ENCODE data around the gene SMAD6.

Gene SMAD6

GRCh38 chr15:66760968-66761725 is 59.1 kb downstream of the SMAD6 start:
- DNase-seq, result no peak

- DNase-seq, result no peak
These were observed 59.9 kb downstream of the SMAD6 start for GRCh38 chr15:66761726-66762595.

DNA sequence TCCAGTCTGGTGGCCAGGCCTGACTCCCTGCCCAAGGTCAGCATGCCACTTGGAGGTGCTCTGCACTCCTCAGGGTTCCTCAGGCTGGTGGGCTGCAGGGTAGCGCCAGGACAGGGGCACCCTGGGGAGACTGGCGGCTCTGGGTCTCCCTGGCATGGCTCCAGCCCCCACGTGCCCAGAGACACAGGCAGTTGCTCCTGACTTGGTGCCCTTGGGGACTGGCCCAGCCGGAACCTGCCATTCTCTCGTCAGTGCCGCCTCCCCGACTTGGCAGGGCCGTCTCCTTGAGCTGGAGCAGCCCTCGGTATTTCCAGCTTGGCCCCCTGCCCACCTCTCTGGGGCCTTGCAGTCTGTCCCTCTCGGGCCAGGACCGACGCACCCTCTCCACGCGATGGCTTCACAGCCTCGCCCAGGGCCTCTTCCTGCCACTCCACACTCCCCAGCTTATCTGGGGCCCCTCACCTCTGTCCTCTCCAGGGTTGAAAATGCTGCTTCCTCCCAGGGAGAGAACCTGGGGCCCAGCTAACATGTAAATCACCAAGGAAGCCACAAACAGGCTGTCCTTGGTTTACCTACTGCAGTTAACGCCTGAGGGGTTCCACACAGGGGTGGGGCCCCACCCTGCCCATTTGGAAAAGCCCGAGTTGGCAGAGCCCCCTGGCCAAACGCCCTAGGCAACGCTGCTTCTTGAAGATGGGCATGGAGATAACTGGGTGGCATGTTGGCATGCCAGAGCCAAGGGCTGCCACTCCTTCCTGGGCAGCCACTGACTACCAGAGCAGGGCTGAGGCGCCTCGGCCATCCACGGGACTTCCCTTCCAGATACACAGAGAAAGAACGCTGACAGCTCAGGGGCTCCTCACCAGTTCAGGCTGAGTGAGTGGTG is 61.4 kb downstream of the SMAD6 start:
- DNase-seq, result no peak

DNA sequence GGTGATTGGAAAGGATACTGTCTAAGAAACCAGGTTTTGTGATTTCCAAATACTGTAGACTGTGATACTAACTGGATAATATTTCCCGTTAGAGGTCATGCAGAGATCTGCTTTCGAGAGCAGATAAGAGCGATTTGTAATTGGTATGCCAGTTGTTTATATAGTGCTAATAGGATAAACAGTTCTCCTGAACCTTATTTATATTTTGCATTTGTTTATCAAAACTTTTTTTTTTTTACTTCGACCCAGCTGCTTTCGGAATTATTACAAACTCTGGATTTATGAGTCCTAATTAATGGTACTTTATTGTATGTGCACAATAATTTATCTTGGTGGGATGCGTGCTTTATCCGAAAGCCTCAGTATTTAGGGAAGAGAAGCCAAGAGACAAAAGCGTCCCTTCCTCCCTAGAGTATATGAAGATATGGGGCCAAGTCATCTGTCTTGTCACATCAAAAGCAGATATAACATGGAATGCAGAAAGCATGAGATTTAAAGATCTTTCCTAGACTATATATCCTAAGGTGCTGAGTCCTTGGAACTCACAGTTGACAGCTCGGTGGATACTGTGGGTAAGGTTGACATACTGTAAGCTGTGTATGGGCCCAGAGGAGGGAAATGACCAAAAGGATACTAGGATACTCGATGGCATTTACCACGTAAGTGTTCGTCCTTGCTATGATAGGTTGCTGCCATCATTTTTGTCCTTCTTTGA is 62.2 kb downstream of the SMAD6 start:
- no peak for DNase-seq

DNA sequence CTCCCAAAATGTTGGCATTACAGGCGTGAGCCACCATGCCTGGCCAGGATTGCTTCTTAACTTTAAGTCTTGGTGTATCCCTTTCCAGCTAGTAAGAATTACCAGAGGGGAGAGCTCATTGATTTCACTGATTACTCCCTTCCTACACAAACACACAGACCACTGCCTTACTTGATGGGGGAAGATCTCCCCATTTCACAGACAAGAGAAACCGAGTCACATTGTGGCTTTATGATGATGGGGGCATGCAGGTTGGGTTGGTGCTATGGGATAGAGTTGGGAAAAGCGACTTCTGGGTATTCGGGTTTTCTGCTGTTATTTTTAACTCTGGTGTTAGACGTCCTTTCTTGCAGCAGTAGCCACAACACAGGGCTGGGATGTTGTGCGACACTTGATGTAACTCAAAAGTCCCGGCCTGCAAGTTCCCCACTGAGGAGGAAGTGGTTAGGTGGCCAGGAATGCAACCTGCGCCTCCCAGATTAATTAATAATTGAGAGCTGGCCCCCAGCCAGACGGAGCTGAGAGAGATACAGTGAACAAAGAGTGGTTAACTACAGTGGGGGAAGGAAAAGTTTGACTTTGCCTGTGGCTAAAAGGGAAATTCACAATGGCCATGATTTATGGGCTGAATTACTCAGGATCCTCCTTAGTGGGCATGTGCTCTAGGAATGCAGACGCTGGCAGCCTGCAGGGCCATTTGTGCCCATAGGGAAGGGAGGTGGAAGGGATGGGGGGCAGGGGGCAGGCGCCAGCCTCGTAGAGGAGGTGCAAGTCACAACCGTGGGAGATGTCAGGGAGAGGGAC is 63.6 kb downstream of the SMAD6 start:
- peak; percentile 15 for DNase-seq

DNA sequence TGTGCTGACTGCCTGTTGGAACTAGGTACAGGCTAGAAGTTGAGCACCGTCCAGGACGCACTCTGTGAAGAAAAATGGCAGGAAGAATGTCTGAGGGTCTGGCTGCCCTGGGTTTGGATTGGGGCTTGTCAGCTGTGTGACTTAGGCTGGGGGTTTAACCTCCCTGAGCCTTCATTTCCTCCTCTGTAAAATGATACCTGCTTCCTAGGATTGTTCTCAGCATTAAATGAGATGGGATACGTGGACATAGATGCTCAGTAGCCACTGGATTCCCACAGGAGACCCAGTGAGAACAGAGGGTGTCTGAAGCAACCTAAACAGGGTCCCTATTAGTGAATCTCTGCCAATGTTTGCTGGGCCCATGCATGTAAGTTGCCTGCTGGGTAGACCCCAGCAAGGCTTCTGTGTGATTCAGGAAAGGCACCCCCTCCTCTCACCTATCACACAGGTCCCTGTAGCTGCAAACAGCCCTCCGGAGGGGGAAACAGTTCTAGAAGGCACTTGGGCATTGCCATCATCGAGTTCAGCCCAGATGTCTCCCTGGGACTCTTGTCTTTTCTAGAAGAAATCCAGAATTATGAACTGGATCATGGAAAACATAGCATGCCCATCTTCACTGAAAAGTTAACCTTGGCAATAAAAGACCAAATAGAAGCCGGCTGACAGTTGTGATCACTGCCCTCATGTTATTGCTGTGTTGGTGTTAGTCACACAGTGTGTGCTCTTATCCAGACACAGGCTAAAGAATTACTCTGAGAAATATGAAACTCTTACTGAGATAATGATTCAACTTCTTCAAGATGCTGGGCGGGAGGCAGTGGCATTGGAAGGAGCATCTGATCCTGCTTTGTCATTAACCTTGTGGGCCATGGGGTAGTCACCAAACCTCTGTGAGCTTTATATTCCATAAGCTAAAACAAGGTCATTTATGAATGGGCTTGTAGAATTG is 64.5 kb downstream of the SMAD6 start:
- no peak for DNase-seq

GRCh38 chr15:66767240-66767659 is 65.2 kb downstream of the SMAD6 start:
- DNase-seq, result no peak

DNA sequence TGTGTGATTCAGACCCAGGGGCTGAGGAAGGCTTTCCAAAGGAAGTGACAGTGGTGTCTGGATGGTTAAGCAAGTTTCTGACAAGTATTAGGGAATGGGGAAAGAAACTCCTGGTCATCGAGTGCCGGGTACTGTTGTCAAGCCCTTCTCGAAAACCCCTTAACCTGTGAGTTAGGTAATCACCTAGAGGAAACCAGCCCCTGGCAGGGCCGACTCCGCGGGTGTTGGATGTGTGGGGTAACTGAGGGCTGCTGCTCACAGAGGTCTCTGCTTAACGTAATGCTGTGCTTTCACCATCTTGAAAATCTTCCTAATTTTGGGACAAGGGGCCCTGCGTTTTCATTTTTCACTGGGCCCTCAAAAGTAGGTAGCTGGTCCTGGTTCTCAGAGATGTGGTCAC is 67.0 kb downstream of the SMAD6 start:
- DNase-seq, result no peak

DNA sequence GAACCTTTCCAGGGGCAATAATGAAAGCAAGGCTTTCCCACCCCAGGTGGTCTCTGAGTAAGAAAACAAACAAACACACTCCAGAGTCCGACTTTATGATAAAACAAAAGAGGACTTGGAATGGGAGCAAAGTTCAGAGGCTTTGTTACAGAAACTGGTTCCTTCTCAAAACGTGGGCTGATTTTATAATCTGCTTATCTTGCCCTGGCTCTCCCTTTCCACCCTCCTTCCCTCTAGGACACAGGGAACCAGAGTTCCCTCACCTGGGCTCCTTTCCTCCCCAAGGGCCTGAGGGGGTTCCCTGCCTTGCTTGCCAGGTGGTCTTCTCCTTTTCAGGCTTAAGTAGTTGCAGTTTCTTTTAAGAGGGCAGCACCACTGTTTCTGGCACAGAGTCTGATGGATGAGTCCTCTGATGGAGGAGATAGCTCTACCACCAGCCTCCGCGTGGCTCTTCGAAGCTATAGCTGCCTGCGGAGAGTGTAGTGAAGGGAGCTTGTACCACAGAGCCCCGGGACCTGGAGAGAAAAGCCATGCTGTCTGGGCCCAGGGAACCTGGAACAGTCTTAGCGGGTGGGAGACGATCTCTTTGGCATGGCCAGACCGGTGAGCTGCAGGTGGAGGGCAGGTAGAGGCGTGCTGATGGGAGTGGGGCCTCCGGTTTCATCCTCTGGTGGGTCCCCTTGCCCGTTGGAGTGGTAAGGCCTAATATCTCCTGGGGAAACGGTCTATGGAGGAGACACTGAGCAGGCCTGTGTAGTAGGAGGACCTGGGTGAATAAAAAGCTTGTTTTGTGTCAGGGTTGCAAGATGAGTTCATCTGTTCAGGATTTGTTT is 68.7 kb downstream of the SMAD6 start:
- DNase-seq, result no peak

GRCh38 chr15:66771351-66771650 is 69.3 kb downstream of the SMAD6 start:
- DNase-seq, result peak; percentile 3

GRCh38 chr15:66772604-66773128 is 70.6 kb downstream of the SMAD6 start:
- no peak for DNase-seq

DNA sequence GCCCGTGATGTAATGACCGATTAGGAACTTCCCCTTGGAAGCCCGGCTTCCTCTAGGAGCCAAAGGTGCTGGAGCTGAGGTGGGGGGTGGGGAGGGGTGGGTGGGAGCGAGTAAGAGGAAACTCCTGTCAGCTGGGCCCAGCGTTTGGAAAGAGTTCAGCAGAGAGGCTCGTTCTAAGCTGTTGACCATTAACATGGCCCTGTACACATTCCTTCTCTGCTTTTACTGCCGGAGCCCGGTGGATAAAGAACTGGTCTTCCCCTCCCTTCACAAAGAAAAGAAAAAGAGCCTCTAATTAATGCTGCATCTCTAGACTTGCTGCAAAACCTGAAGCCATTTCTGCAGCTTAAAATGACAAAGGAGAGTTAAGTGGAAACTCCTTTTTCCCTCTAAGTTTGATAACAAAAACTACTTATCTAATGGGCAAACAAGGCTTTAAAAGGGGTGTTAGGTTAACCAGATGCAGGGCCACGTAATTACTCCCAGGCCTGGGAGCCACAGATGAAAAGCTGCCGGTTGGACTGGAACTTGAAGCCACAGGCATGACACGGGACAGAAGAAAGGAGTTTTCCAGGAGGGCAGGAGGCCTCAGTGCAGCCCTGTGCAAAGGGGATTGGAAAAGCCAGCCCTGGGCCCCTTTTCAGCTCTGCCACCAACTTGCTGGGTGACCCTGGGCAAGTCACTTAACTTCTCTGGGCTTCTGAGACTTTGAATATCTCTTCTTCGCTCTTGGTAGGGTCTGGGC is 71.3 kb downstream of the SMAD6 start:
- DNase-seq, result no peak

DNA sequence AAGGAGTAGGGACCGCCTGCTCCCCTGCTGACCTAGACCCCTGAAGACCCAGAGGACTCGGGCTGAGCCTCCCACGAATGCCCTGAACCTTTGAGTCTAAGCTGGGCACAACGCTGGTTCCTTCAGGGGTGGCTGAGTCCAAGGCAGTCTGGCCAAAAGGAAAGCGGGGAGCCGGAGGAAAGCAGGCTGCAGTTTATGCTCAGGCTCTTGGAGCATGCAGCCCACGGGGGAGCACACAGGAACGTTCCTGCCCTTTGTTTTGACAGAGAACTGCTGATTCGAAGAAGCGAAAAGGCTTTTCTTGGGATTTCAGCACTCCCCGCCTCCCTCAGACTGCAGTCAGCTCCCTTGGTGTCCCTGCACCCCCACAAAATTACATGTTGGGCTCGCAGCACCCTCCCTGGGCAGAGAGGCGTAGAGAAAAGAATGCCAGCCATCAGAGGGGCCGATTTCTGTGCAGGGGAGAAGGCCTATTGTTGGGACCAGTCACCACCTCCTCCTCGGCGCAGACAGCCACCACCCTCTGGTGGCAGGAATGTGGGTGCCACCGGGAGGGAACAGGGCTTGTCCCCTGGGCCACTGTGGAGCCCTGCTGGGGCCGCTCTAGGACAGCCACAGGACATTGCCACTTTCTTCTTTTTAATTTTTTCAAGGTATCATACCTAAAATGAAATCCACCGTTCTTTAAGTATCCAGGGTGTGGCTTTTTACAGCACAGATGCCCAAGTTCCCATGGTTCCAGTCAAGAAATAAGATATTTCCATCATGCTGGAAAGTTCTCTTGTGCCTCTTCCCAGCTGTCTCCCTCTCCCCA is 72.2 kb downstream of the SMAD6 start:
- peak; percentile 33 for DNase-seq

DNA sequence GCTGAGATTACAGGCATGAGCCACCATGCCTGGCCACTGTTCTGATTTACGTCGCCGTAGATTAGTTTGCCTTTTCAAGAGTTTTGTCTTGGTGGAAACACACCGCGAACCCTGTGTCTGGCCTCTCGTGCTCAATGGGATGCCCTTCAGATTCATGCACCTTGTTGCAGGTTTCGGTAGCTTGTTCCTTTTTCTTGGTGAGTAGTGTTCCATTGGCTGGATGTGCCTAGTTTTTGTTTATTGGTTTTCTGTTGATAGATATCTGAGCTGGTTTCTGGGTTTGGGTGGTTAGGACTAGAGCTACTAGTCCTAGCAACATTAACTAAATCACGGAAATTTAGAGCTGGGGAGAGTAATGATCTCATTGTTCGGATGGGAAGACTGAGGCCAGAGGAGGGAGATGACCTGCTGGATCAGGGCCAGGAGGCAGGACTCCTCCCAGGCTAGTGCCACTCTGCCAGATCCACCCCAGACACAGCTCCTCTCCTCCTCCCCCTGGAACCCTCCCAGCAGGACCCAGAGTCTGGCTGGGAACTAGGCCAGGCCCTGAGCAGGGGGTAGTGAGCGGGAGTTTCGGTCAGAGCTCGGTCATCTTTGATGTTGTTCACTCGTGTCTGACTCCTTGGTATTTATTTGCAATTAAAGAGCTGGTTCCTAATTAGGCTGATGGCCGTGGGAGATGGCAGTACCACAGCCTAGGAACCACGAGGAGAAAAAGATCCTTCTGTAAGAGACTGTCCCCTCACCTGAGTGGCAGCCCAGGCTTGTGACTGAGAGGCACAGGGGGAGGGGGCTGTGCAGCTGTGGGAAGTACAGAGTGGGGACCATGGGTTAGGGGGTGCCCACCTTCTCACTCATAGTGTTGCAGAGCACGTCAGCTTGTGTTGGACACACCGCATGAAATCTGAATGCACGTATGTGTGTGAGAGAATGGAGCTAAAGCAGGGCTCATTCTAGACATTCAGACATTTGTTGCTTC is 73.4 kb downstream of the SMAD6 start:
- no peak for DNase-seq

DNA sequence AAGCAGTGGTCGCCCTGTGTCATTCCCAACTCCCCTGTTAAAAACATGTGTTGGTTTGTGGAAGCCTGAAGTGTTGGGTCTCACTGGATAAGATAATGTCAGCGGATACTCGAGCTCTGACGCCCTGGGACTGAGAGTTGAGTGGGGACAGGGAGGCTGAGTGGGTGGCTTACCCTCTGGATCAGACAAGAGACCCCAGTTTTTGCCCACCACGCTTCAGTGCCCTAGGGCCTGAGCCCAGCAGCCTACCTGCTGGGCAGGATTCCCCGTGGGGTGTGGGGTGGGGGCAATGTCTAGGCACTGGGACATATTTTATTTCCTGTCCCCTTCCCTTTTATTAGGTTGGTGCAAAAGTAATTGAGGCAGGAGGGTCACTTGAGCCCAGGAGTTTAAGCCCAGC is 75.0 kb downstream of the SMAD6 start:
- DNase-seq, result no peak

DNA sequence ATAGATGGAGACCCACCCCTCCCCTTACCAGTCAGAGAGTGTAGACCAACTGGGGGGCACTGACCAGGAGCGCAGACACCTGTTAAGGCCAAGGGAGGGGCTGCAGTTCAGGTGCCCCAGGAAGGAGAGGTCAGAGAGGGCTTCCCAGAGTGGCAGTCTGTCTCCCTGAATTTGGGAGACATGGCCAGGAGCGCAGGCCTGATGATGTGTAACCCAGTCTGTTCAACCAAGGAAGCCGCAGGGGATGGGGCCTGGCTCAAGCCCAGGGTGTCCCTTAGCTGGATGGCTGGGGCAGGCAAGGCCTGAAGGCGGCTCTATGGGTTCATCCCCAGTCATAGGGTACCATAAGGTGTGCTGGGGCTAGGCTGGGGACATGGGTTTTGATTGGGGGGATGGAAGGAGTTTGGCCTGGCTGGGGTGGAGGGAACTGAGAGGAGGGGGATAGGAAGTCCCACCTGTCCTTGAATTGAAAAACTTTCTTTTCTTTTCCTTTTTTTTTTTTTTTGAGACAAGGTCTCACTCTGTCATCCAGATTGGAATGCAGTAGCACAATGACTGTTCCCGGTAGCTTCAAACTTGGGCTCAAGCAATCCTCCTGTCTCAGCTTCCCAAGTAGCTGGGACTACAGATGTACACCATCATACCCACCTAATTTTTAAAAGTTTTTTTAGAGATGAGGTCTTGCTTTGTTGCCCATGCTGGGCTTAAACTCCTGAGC is 75.7 kb downstream of the SMAD6 start:
- no peak for DNase-seq

Data from NCI-H146 (cell line).